Right hindlimb (tissue), 1 donor: ENCODE data around the gene PDCD2.
"Not testable (repeated sequence)": the region's sequence is repeated elsewhere in the genome, so short reads cannot be mapped to it uniquely, and the experiment has no call there.

Experiments used
- DNase-seq: peaks from one replicate; pipeline ENCODE4 v3.0.0-alpha.2; 2018

PDCD2 gene

GRCh38 chr6:170584181-170584953 is at the start of gene PDCD2:
Gene PDCD2, minus strand, starts transcription at chr6:170584637. Its CDS starts 56 bp downstream, at chr6:170584581.
- peak; percentile 95 for DNase-seq

GRCh38 chr6:170616020-170616554 is 31.6 kb upstream of the PDCD2 start:
- not testable (repeated sequence) for DNase-seq

- not testable (repeated sequence) for DNase-seq
Observed at GRCh38 chr6:170612256-170612804, 27.9 kb upstream of the PDCD2 start.

GRCh38 chr6:170609225-170609624 is 24.8 kb upstream of the PDCD2 start:
- not testable (repeated sequence) for DNase-seq

GRCh38 chr6:170605574-170606259 is 21.3 kb upstream of the PDCD2 start:
- no peak for DNase-seq

- DNase-seq = no peak
Observed at GRCh38 chr6:170597278-170597677, 12.8 kb upstream of the PDCD2 start.

GRCh38 chr6:170596426-170596825 is 12.0 kb upstream of the PDCD2 start:
- DNase-seq = no peak

GRCh38 chr6:170590725-170591124 is 6.3 kb upstream of the PDCD2 start:
- DNase-seq = no peak

GRCh38 chr6:170584954-170585498 is 589 bp upstream of the PDCD2 start:
- no peak for DNase-seq

- DNase-seq = no peak
Observed at GRCh38 chr6:170583756-170584180, 669 bp downstream of the PDCD2 start.

GRCh38 chr6:170578909-170579308 is 5.5 kb downstream of the PDCD2 start:
- DNase-seq = no peak

GRCh38 chr6:170575250-170575649 is 9.2 kb downstream of the PDCD2 start:
- DNase-seq = no peak

GRCh38 chr6:170572704-170573466 is 11.6 kb downstream of the PDCD2 start:
- no peak for DNase-seq

- no peak for DNase-seq
Observed at GRCh38 chr6:170564936-170565530, 19.4 kb downstream of the PDCD2 start.

- no peak for DNase-seq
Observed at GRCh38 chr6:170561555-170561954, 22.9 kb downstream of the PDCD2 start.

- no peak for DNase-seq
Observed at GRCh38 chr6:170555305-170555704, 29.1 kb downstream of the PDCD2 start.

- no peak for DNase-seq
Observed at GRCh38 chr6:170554796-170555137, 29.7 kb downstream of the PDCD2 start.

- DNase-seq = peak; percentile 98
Observed at GRCh38 chr6:170554013-170554795, 30.2 kb downstream of the PDCD2 start, which contains the start of gene TBP. Gene TBP, plus strand, starts transcription at chr6:170554369. Its CDS starts 2,661 bp downstream, at chr6:170557030.

GRCh38 chr6:170553534-170554012 is 30.9 kb downstream of the PDCD2 start:
- no peak for DNase-seq

- DNase-seq = peak; percentile 96
Observed at GRCh38 chr6:170552765-170553533, 31.5 kb downstream of the PDCD2 start, which contains the start of gene PSMB1. Gene PSMB1, minus strand, starts transcription at chr6:170553307. Its CDS starts 65 bp downstream, at chr6:170553242.
